Omental fat pad (tissue), 4 donors: ENCODE data around the gene TM9SF4. TPM values are rescaled to one million over a fixed set of nuclear protein-coding genes. Genes with fewer than 3 reads are reported as not detected.

Experiments used
- ATAC-seq: fragments of 150-250 bp; one replicate; pipeline ENCODE4 v1.9.1; 2016; ENCODE audit warnings: mild to moderate bottlenecking, moderate library complexity; ENCODE audit not compliant: low FRiP score
- DNase-seq: peaks from one replicate; pipeline ENCODE4 v3.0.0-alpha.2; 2019; ENCODE audit warnings: low spot score
- total RNA-seq, 4 donors: library from RNA; depleted of rRNA; stranded (reverse); fragments of >200 nt; gene quantifications; one replicate each; pipeline ENCODE4 v1.1.0, GENCODE V29; 2016
- TF ChIP-seq, protein P1 (sequence below), 3 donors: fragments of 450-650 bp; IDR thresholded peaks; one replicate each; pipeline ENCODE4 v1.5.1; 2016 to 2017; ENCODE audit warnings: antibody characterized with exemption in 3 of 3, mild to moderate bottlenecking in 3 of 3, moderate library complexity in 2 of 3

Gene TM9SF4
- total RNA-seq, 4 donors from 2014 or later, result 23.3 to 32.3 (median 31.5) TPM

DNA sequence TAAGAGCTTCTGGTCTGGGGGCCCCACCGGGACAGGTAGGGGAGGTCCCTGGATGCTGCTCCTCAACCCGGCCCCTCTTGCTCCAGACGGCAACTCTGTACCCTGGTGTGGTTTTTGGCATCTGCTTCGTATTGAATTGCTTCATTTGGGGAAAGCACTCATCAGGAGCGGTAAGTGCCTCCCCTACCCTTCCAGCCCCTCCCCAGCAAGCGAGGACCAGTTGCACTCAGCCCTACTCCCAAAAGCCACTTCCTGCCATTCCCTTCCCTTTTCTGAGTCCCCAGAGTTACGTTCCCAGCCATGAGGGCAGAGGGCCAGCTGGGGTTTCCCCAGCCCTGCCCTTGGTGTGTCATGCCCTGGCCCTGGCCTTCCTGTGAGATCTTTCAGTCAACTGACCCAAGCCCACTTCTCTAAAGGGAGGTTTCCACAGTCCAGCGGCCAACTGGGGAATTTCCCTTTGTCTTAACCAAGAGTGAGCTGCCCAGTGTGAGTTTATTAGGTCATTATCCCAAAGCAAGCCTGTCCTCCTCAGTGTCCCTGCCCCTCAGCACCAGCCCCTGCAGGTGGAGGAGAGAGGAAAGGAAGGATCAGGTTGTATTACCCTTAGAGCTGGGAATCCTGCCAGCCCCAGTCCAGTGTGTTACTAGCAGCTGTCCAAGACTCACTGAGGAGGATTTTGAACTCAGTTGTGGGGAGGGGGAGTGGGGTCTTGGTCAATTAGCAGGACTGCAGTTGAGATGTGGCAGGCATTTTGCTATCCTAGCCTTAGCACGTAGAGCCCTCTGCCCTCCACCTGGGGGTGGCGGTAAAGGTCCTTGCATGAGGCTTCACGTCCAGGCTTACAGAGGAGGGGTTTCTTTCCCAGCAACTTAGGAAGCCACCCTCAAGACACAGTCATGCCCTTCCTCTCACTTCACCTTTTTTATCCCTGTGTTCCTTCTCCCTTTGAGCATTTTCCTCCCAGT is 45.8 kb downstream of the TM9SF4 start:
- DNase-seq (peak; percentile 57), ATAC-seq (peak; percentile 93)
- TF ChIP-seq, protein P1, sequence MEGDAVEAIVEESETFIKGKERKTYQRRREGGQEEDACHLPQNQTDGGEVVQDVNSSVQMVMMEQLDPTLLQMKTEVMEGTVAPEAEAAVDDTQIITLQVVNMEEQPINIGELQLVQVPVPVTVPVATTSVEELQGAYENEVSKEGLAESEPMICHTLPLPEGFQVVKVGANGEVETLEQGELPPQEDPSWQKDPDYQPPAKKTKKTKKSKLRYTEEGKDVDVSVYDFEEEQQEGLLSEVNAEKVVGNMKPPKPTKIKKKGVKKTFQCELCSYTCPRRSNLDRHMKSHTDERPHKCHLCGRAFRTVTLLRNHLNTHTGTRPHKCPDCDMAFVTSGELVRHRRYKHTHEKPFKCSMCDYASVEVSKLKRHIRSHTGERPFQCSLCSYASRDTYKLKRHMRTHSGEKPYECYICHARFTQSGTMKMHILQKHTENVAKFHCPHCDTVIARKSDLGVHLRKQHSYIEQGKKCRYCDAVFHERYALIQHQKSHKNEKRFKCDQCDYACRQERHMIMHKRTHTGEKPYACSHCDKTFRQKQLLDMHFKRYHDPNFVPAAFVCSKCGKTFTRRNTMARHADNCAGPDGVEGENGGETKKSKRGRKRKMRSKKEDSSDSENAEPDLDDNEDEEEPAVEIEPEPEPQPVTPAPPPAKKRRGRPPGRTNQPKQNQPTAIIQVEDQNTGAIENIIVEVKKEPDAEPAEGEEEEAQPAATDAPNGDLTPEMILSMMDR (IDR thresholded peaks at IDR 0.05), result no peak

DNA sequence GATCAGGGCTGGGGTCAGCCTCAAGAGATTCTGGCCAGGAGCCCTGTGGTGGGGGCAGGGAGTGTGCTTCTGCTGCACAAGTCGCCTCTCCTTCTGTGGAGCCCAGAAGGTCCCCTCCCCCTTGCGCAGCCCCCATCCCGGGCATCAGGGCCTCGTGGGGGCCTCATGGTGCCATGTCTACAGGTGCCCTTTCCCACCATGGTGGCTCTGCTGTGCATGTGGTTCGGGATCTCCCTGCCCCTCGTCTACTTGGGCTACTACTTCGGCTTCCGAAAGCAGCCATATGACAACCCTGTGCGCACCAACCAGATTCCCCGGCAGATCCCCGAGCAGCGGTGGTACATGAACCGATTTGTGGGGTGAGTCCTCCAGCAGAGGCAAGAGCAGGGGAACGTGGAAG is 48.1 kb downstream of the TM9SF4 start:
- ATAC-seq (no peak), DNase-seq (no peak)
- TF ChIP-seq, protein P1 (IDR thresholded peaks at IDR 0.05), result no peak

DNA sequence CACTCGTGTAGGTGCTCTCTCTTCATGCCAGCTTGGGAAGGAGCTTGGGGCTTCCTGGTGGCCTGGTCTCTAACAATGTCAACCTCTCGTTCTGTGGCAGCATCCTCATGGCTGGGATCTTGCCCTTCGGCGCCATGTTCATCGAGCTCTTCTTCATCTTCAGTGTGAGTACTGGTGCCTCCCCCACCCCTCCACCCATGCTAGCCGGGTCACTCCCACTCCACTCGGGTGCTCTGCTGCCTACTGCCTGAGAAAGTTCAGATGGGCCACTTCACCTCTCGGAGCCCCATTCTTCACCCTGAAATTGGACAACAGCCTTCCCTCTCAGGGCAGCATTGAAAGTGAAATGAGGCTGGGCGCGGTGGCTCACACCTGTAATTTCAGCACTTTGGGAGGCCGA is 48.8 kb downstream of the TM9SF4 start:
- TF ChIP-seq, protein P1 (IDR thresholded peaks at IDR 0.05), result no peak
- no peak for ATAC-seq
- DNase-seq, result no peak

DNA sequence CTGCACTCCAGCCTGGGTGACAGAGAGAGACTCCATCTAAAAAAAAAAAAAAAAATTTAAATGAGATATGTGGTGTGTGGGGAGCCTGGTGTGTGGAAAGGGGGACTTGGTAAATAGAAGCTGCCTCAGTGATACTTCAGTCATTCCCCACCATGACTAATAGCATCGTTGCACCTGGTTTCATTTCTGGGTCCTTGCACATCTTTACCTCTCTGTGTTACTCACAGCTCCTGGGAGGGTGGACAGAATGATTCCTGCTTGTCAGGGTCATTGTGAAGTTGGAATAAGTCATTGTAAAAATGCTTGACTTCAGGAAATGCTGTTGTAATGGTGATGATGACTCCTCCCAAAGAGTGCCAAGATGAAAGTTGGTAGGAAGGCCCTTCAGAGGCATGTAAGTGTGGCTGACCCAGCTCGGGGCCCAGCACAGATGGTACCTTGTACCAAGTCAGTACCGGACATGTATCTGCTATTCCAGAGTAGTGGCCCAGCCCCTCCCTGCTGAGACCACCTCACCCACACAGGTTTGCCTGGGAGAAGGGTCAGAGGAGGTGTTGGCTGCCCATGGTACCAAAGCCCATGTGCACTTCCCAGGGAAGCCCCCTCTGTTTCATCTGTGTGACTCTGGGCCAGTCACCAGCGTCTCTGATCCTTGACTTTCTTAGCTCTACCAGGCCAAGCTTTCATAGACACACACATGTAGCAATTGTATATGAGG is 49.6 kb downstream of the TM9SF4 start:
- no peak for ATAC-seq
- no peak for DNase-seq
- TF ChIP-seq, protein P1 (IDR thresholded peaks at IDR 0.05), result no peak

DNA sequence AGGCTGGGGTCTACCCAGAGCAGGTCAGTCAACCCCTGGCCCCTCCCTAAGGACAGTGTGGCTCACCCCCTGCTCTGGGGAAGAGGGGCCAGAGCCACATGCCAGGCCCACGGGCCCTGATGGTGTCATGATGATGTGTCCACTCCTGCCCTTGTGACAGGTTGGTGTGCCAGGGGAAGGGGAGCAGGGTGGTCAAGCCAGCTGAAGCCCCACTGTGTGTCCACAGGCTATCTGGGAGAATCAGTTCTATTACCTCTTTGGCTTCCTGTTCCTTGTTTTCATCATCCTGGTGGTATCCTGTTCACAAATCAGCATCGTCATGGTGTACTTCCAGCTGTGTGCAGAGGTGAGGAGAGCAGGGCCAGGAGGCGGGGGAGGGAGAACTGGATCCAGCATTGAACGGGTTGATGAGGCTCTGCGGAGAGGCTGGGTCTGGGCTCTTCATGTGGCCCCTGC is 50.3 kb downstream of the TM9SF4 start:
- ATAC-seq (no peak), DNase-seq (no peak)
- TF ChIP-seq, protein P1 (IDR thresholded peaks at IDR 0.05), result no peak

DNA sequence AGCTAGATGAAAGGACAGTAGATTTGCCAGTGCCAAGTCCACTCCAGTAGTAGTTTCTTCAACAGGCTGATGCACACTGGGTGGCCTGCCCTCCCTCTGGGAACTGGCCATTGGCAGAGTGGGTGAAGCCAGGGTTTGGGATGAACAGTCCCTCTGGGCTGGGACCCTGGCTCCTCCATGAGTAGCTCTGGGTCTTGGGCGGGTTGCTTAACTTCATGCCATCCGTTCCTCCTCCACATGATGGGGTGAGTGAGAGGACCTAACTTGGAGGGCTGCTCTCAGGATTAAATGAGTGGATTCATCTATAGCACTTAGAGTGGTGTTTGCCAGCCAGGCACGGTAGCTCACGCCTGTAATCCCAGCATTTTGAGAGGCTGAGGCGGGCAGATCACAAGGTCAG is 50.8 kb downstream of the TM9SF4 start:
- TF ChIP-seq, protein P1 (IDR thresholded peaks at IDR 0.05), result no peak
- DNase-seq (no peak), ATAC-seq (no peak)
